Hypothalamus (tissue), 51 donors: ENCODE measurements around the gene DCAF12.
A peak's percentile ranks its signal among the peaks of the same experiment; 100 is the strongest.
"Not testable (repeated sequence)": the region's sequence is repeated elsewhere in the genome, so short reads cannot be mapped to it uniquely, and the experiment has no call there.

Experiments used
- DNase-seq, 51 donors: peaks; one replicate each; lab custom pipeline; 2025; lab: John Stamatoyannopoulos, UW

DCAF12 gene

GRCh38 chr9:34072868-34073590 is 53.5 kb downstream of the DCAF12 start:
- no peak for DNase-seq

GRCh38 chr9:34072410-34072809 is 54.1 kb downstream of the DCAF12 start:
- DNase-seq = no peak

GRCh38 chr9:34070606-34071324 is 55.7 kb downstream of the DCAF12 start:
- no peak for DNase-seq

GRCh38 chr9:34069831-34070230 is 56.7 kb downstream of the DCAF12 start:
- no peak for DNase-seq

- no peak for DNase-seq
Measured at GRCh38 chr9:34065541-34065940, 61.0 kb downstream of the DCAF12 start.

- DNase-seq = no peak
Measured at GRCh38 chr9:34059954-34060353, 66.5 kb downstream of the DCAF12 start.

- DNase-seq = no peak
Measured at GRCh38 chr9:34059281-34059680, 67.2 kb downstream of the DCAF12 start.

- peak in 3 of 51 donors; percentile 1 to 3 (median 2) for DNase-seq
Measured at GRCh38 chr9:34049630-34050384, 76.7 kb downstream of the DCAF12 start.

- DNase-seq = peak; percentile 94 to 100 (median 98)
Measured at GRCh38 chr9:34048727-34049629, 77.5 kb downstream of the DCAF12 start, which contains the start of gene UBAP2. TSS of gene UBAP2 (minus strand) at chr9:34048887. CDS start at chr9:34017148, 31,739 bp downstream.

- peak in 21 of 51 donors; percentile 18 to 59 (median 41) for DNase-seq
Measured at GRCh38 chr9:34047864-34048726, 78.4 kb downstream of the DCAF12 start.

- DNase-seq = no peak
Measured at GRCh38 chr9:34046784-34047379, 79.6 kb downstream of the DCAF12 start.

- no peak for DNase-seq
Measured at GRCh38 chr9:34045903-34046302, 80.6 kb downstream of the DCAF12 start.

- not testable (repeated sequence) for DNase-seq
Measured at GRCh38 chr9:34042074-34042473, 84.4 kb downstream of the DCAF12 start.

GRCh38 chr9:34038851-34039250 is 87.6 kb downstream of the DCAF12 start:
- not testable (repeated sequence) for DNase-seq

- no peak for DNase-seq
Measured at GRCh38 chr9:34037626-34038025, 88.9 kb downstream of the DCAF12 start.

- DNase-seq = no peak
Measured at GRCh38 chr9:34036625-34037024, 89.9 kb downstream of the DCAF12 start.
